ENCODE measurements around the gene LIN28B.
"Not testable (repeated sequence)": the region's sequence is repeated elsewhere in the genome, so short reads cannot be mapped to it uniquely, and the experiment has no call there.

DNA sequence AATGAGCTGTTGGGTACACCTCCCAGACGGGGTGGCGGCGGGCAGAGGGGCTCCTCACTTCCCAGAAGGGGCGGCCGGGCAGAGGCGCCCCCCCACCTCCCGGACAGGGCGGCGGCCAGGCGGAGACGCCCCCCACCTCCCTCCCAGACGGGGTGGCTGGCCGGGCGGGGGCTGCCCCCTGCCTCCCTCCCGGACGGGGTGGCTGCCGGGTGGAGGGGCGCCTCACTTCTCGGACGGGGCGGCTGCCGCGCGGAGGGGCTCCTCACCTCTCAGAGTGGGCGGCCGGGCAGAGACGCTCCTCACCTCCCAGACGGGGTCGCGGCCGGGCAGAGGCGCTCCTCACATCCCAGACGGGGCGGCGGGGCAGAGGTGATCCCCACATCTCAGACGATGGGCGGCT is 34.2 kb downstream of the LIN28B start:
- TF ChIP-seq CTCF, POLR2A (IDR thresholded peaks at IDR 0.05): not testable (repeated sequence)
